Upper lobe of right lung (tissue), 1 donor: ENCODE results near the gene RHBDD1. TPM values are rescaled to one million over a fixed set of nuclear protein-coding genes. Genes with fewer than 3 reads are reported as not detected.
A peak's percentile ranks its signal among the peaks of the same experiment; 100 is the strongest.

Experiments
- ATAC-seq: fragments of 200-7000 bp; cut with Tn5 transposase; one replicate; pipeline ENCODE4 v1.9.1; 2020; ENCODE audit warnings: mild to moderate bottlenecking, moderate library complexity
- DNase-seq: peaks from one replicate; pipeline ENCODE4 v3.0.0-alpha.2; 2020
- H3K27ac ChIP-seq: fragments of 200-600 bp; one replicate; pipeline ENCODE4 v1.8.0; 2022
- H3K27me3 ChIP-seq: fragments of 200-600 bp; one replicate; pipeline ENCODE4 v1.8.0; 2022; ENCODE audit warnings: mild to moderate bottlenecking
- H3K36me3 ChIP-seq: fragments of 200-600 bp; one replicate; pipeline ENCODE4 v1.8.0; 2022
- H3K4me1 ChIP-seq: fragments of 200-600 bp; one replicate; pipeline ENCODE4 v1.8.0; 2022
- H3K4me3 ChIP-seq: fragments of 200-600 bp; one replicate; pipeline ENCODE4 v1.8.0; 2022; ENCODE audit warnings: mild to moderate bottlenecking
- H3K9me3 ChIP-seq: fragments of 200-600 bp; one replicate; pipeline ENCODE4 v1.8.0; 2022
- CTCF ChIP-seq: fragments of 200-600 bp; IDR thresholded peaks from one replicate; pipeline ENCODE4 v1.8.0; 2022; ENCODE audit warnings: antibody characterized with exemption
- intact Hi-C: fragments of 100-400 bp; cut with DNase I; formaldehyde crosslinking; loops from one replicate; pipeline ENCODE4 v1.11.0; 2022
- total RNA-seq: library from RNA; stranded (reverse); fragmentation: NEBNext Ultra II Directional; extraction: Animal tissue kit (Norgen Biotek cat#: 25700); gene quantifications from one replicate; pipeline ENCODE4 v1.2.1, GENCODE V29; 2021
- donor health status: DM: no; HTN: yes; CAD: no; lungs with severe emphysema.

The RHBDD1 gene
- total RNA-seq, 1 donor from 2014 or later = 38.4 TPM

- no peaks in the 10 kb centered on the region for H3K27me3 ChIP-seq
- no peak for ATAC-seq
- H3K27ac ChIP-seq = no peak overlapping the region
- H3K4me1 ChIP-seq = no peaks in the 10 kb centered on the region
- no peak for DNase-seq
- intact Hi-C loops = no loop called here
- H3K4me3 ChIP-seq = no peak overlapping the region
- no peaks in the 10 kb centered on the region for H3K9me3 ChIP-seq
- no peak for TF ChIP-seq CTCF
- no peaks in the 10 kb centered on the region for H3K36me3 ChIP-seq
Measured at GRCh38 chr2:227029426-227030105, 193.7 kb downstream of the RHBDD1 start.

- H3K27me3 ChIP-seq = no peaks in the 10 kb centered on the region
- H3K4me3 ChIP-seq = no peak overlapping the region
- intact Hi-C loops = no loop called here
- TF ChIP-seq CTCF = no peak
- no peak overlapping the region for H3K27ac ChIP-seq
- DNase-seq = no peak
- H3K36me3 ChIP-seq = no peaks in the 10 kb centered on the region
- H3K9me3 ChIP-seq = no peaks in the 10 kb centered on the region
- H3K4me1 ChIP-seq = no peaks in the 10 kb centered on the region
- no peak for ATAC-seq
Measured at GRCh38 chr2:227030789-227031188, 194.9 kb downstream of the RHBDD1 start.

GRCh38 chr2:227031379-227031778 lies 195.5 kb downstream of the RHBDD1 start:
- Histone ChIP-seq H3K9me3 (no peaks in the 10 kb centered on the region), H3K36me3 (no peaks in the 10 kb centered on the region), H3K27me3 (no peaks in the 10 kb centered on the region), H3K4me1 (no peaks in the 10 kb centered on the region), H3K4me3 (no peak overlapping the region), H3K27ac (no peak overlapping the region)
- ATAC-seq (no peak), DNase-seq (no peak)
- no peak for TF ChIP-seq CTCF
- intact Hi-C loops = no loop called here

GRCh38 chr2:227033471-227034148 lies 197.8 kb downstream of the RHBDD1 start:
- Histone ChIP-seq H3K36me3 (no peaks in the 10 kb centered on the region), H3K4me1 (no peaks in the 10 kb centered on the region), H3K4me3 (no peak overlapping the region), H3K27ac (no peak overlapping the region), H3K9me3 (no peaks in the 10 kb centered on the region), H3K27me3 (no peaks in the 10 kb centered on the region)
- DNase-seq = no peak
- ATAC-seq = peak; percentile 71
- intact Hi-C loops = no loop called here
- peak; percentile 47 for TF ChIP-seq CTCF

- DNase-seq (no peak), ATAC-seq (no peak)
- no peaks in the 10 kb centered on the region for H3K4me1 ChIP-seq
- H3K27me3 ChIP-seq = peaks cover 4% of the 10 kb centered on the region
- no peaks in the 10 kb centered on the region for H3K36me3 ChIP-seq
- intact Hi-C loops = no loop called here
- TF ChIP-seq CTCF = no peak
- no peaks in the 10 kb centered on the region for H3K9me3 ChIP-seq
- H3K4me3 ChIP-seq = no peak overlapping the region
- no peak overlapping the region for H3K27ac ChIP-seq
Measured at GRCh38 chr2:227035711-227036367, 200.0 kb downstream of the RHBDD1 start.
